H54 (cell line): Measurements from ENCODE around the gene COL8A2.

ENCODE experiments used
- DNase-seq: peaks from one replicate; pipeline ENCODE4 v3.0.0; 2011; ENCODE audit warnings: low spot score, mixed read lengths; ENCODE audit not compliant: insufficient read length
- FAIRE-seq: peaks from 3 replicates; lab custom pipeline; 2011; peaks lifted over from hg19 to GRCh38; lab: Jason Lieb, UNC
- POLR2A ChIP-seq: IDR thresholded peaks from 2 replicates; pipeline ENCODE4 v1.6.1; 2011; ENCODE audit warnings: low read depth, mild to moderate bottlenecking, low read length

Gene COL8A2

GRCh38 chr1:36080801-36081200 lies 44.2 kb downstream of the COL8A2 start:
- FAIRE-seq (no peak), DNase-seq (no peak)
- no peak for TF ChIP-seq POLR2A

- no peak for TF ChIP-seq POLR2A
- FAIRE-seq (no peak), DNase-seq (no peak)
Measured at GRCh38 chr1:36080236-36080635, 44.8 kb downstream of the COL8A2 start.

- TF ChIP-seq POLR2A: no peak
- no peak for FAIRE-seq
- no peak for DNase-seq
Measured at GRCh38 chr1:36076979-36077573, 47.9 kb downstream of the COL8A2 start.

GRCh38 chr1:36070349-36070748 lies 54.7 kb downstream of the COL8A2 start:
- TF ChIP-seq POLR2A: no peak
- DNase-seq (no peak), FAIRE-seq (no peak)

GRCh38 chr1:36068866-36069265 lies 56.2 kb downstream of the COL8A2 start:
- TF ChIP-seq POLR2A: no peak
- no peak for FAIRE-seq
- no peak for DNase-seq

GRCh38 chr1:36067871-36068270 lies 57.2 kb downstream of the COL8A2 start:
- TF ChIP-seq POLR2A: no peak
- no peak for DNase-seq
- no peak for FAIRE-seq

- no peak for DNase-seq
- FAIRE-seq: no peak
- no peak for TF ChIP-seq POLR2A
Measured at GRCh38 chr1:36062315-36062714, 62.7 kb downstream of the COL8A2 start.

GRCh38 chr1:36055706-36056105 lies 69.3 kb downstream of the COL8A2 start:
- no peak for TF ChIP-seq POLR2A
- no peak for DNase-seq
- FAIRE-seq: peak; percentile 67

GRCh38 chr1:36053978-36054377 lies 71.0 kb downstream of the COL8A2 start:
- TF ChIP-seq POLR2A: no peak
- no peak for FAIRE-seq
- no peak for DNase-seq

- no peak for TF ChIP-seq POLR2A
- FAIRE-seq (no peak), DNase-seq (no peak)
Measured at GRCh38 chr1:36051821-36052220, 73.2 kb downstream of the COL8A2 start.
